ENCODE data around the gene SYNC. TPM values are rescaled to one million over a fixed set of nuclear protein-coding genes. Genes with fewer than 3 reads are reported as not detected.
A peak's percentile ranks its signal among the peaks of the same experiment; 100 is the strongest.

SYNC gene
- total RNA-seq, 1 experiment from 2014 or later = 2.8 TPM

- TSS peak; percentile 80 for BruUV-seq (replicated peaks)
- no peak overlapping the region for H3K4me3 ChIP-seq
- intact Hi-C loops (cut with micrococcal nuclease; ENCODE audit: unreplicated experiment) = no loop called here
These were observed 22.4 kb upstream of the SYNC start for GRCh38 chr1:32724678-32725614.

GRCh38 chr1:32719681-32720275 lies 17.2 kb upstream of the SYNC start:
- BruUV-seq (replicated peaks) = no TSS peak
- intact Hi-C loops (cut with micrococcal nuclease; ENCODE audit: unreplicated experiment) = loop anchor here (10.0 kb wide), 1 partner anchor 365 kb away; the partner anchor contains the start of gene AZIN2
- no peak for DNase-seq
- Histone ChIP-seq H3K4me3 (no peak overlapping the region), H4K20me1 (ENCODE audit: insufficient read depth) (no peaks in the 10 kb centered on the region), H2AFZ (no peak overlapping the region), H3K9me3 (ENCODE audit: insufficient read depth, low read depth) (no peaks in the 10 kb centered on the region), H3K36me3 (ENCODE audit: low read depth) (no peaks in the 10 kb centered on the region), H3K79me2 (ENCODE audit: low read depth) (no peaks in the 10 kb centered on the region), H3K9me2 (ENCODE audit: insufficient read depth) (no peaks in the 10 kb centered on the region), H3K4me2 (no peak overlapping the region), H3K27me3 (ENCODE audit: insufficient read depth, low read depth) (no peaks in the 10 kb centered on the region), H3K4me1 (replicated peaks; ENCODE audit: insufficient read depth) (peaks cover 30% of the 10 kb centered on the region), H3F3A (ENCODE audit: insufficient read depth, low read depth) (peaks cover 27% of the 10 kb centered on the region), H3K27ac (no peak overlapping the region)
- TF ChIP-seq EZH2 (IDR thresholded peaks at IDR 0.05; ENCODE audit: low read depth) (no peak), CTCF (conservative IDR thresholded peaks at IDR 0.05) (no peak)
- ChIA-PET CTCF (interaction anchor here (0.6 kb wide), 1 partner anchor 201 kb away, joined by 3 read pairs; no protein-coding TSS in a partner anchor), POLR2A (ENCODE audit: unreplicated experiment) (no interaction called here)

More at GRCh38 chr1:32724678-32725614, 22.4 kb upstream of the SYNC start:
- Histone ChIP-seq H3K36me3 (ENCODE audit: low read depth) (no peaks in the 10 kb centered on the region), H3K4me2 (peak overlapping the region; percentile 44), H2AFZ (no peak overlapping the region), H3K27ac (peak overlapping the region; percentile 50), H3K27me3 (ENCODE audit: insufficient read depth, low read depth) (no peaks in the 10 kb centered on the region), H3K9me3 (ENCODE audit: insufficient read depth, low read depth) (no peaks in the 10 kb centered on the region), H3K4me1 (replicated peaks; ENCODE audit: insufficient read depth) (peaks cover 15% of the 10 kb centered on the region), H3F3A (ENCODE audit: insufficient read depth, low read depth) (peaks cover 10% of the 10 kb centered on the region; the same call in 1 of the 2 replicates), H3K9me2 (ENCODE audit: insufficient read depth) (no peaks in the 10 kb centered on the region), H3K79me2 (ENCODE audit: low read depth) (no peaks in the 10 kb centered on the region), H4K20me1 (ENCODE audit: insufficient read depth) (no peaks in the 10 kb centered on the region)
- ChIA-PET POLR2A (ENCODE audit: unreplicated experiment) (interaction anchor here (0.7 kb wide), 1 partner anchor 73 kb away, joined by 3 read pairs; no protein-coding TSS in a partner anchor), CTCF (interaction anchor here (0.5 to 1.5 kb wide), 4 partner anchors 9 to 332 kb away, joined by 3 to 5 read pairs (median 4); no protein-coding TSS in a partner anchor)
- DNase-seq = peak; percentile 69 to 83
- no peak for TF ChIP-seq EZH2 (IDR thresholded peaks at IDR 0.05; ENCODE audit: low read depth)
- TF ChIP-seq CTCF (conservative IDR thresholded peaks at IDR 0.05) = no peak

- TF ChIP-seq CTCF (conservative IDR thresholded peaks at IDR 0.05) = no peak
- TF ChIP-seq EZH2 (IDR thresholded peaks at IDR 0.05; ENCODE audit: low read depth) = no peak
- no TSS peak for BruUV-seq (replicated peaks)
- peaks cover 33% of the 10 kb centered on the region for H3K4me1 ChIP-seq (replicated peaks; ENCODE audit: insufficient read depth)
- no peaks in the 10 kb centered on the region for H3K27me3 ChIP-seq (ENCODE audit: insufficient read depth, low read depth)
- H4K20me1 ChIP-seq (ENCODE audit: insufficient read depth) = no peaks in the 10 kb centered on the region
- no peak overlapping the region for H2AFZ ChIP-seq
- no peak overlapping the region for H3K4me3 ChIP-seq
- H3K9me3 ChIP-seq (ENCODE audit: insufficient read depth, low read depth) = no peaks in the 10 kb centered on the region
- H3K36me3 ChIP-seq (ENCODE audit: low read depth) = no peaks in the 10 kb centered on the region
- no peak for DNase-seq
- intact Hi-C loops (cut with micrococcal nuclease; ENCODE audit: unreplicated experiment) = loop anchor here (10.0 kb wide), 1 partner anchor 366 kb away; the partner anchor contains the start of gene AZIN2
- ChIA-PET CTCF (no interaction called here), POLR2A (ENCODE audit: unreplicated experiment) (no interaction called here)
- no peak overlapping the region for H3K27ac ChIP-seq
- no peak overlapping the region for H3K4me2 ChIP-seq
- no peaks in the 10 kb centered on the region for H3K79me2 ChIP-seq (ENCODE audit: low read depth)
- H3K9me2 ChIP-seq (ENCODE audit: insufficient read depth) = no peaks in the 10 kb centered on the region
- H3F3A ChIP-seq (ENCODE audit: insufficient read depth, low read depth) = peaks cover 36% of the 10 kb centered on the region
These were observed 16.0 kb upstream of the SYNC start for GRCh38 chr1:32718527-32718926.
